H1 (cell line): Measurements from ENCODE around the gene GPS1. TPM values are rescaled to one million over a fixed set of nuclear protein-coding genes. Genes with fewer than 3 reads are reported as not detected.

Experiments used
- CTCF ChIA-PET: fragments of 300-600 bp; sonication (Branson Sonifier 250); formaldehyde crosslinking; loops from one replicate; lab custom pipeline; 2021; ENCODE audit not compliant: partially characterized antibody; lab: Charles Lee
- POLR2A ChIA-PET: fragments of 300-600 bp; sonication (Branson Sonifier 250); formaldehyde crosslinking; loops from one replicate; lab custom pipeline; 2021; ENCODE audit warnings: inconsistent platforms; ENCODE audit not compliant: partially characterized antibody; lab: Charles Lee
- DNase-seq, 2 experiments: peaks; one replicate each; pipeline versions ENCODE4 v3.0.0 to v3.0.0-alpha.2; 2010 to 2022; ENCODE audit warnings: low spot score in 2 of 2, low read depth in 1 of 2, mixed read lengths in 1 of 2
- FAIRE-seq: peaks from 2 replicates; lab custom pipeline; 2011; peaks lifted over from hg19 to GRCh38; lab: Jason Lieb, UNC
- H2AFZ ChIP-seq: 2 replicates; pipeline ENCODE4 v1.8.1; 2012; ENCODE audit warnings: low read length, inconsistent platforms
- H2AK5ac ChIP-seq: 2 replicates; pipeline ENCODE4 v1.6.1; 2013; ENCODE audit warnings: low read depth, low read length
- H2BK120ac ChIP-seq: replicated peaks from 2 replicates; pipeline ENCODE3; 2013; ENCODE audit warnings: low read depth, low read length, inconsistent platforms
- H2BK12ac ChIP-seq: 2 replicates; pipeline ENCODE4 v1.6.1; 2013; ENCODE audit warnings: low read depth, low read length
- H2BK15ac ChIP-seq: 2 replicates; pipeline ENCODE4 v1.6.1; 2013; ENCODE audit warnings: low read length
- H2BK20ac ChIP-seq: 2 replicates; pipeline ENCODE4 v1.6.1; 2013; ENCODE audit warnings: low read length
- H2BK5ac ChIP-seq: 2 replicates; pipeline ENCODE4 v1.6.1; 2013; ENCODE audit warnings: low read depth, low read length
- H3K14ac ChIP-seq: 2 replicates; pipeline ENCODE4 v1.6.1; 2013; ENCODE audit warnings: inconsistent platforms; ENCODE audit not compliant: insufficient read length
- H3K18ac ChIP-seq: 2 replicates; pipeline ENCODE4 v1.6.1; 2013; ENCODE audit warnings: low read length; ENCODE audit errors: extremely low read depth
- H3K23ac ChIP-seq: 2 replicates; pipeline ENCODE4 v1.6.1; 2013; ENCODE audit warnings: inconsistent platforms; ENCODE audit not compliant: insufficient read length
- H3K23me2 ChIP-seq: 2 replicates; pipeline ENCODE4 v1.6.1; 2013; ENCODE audit warnings: low read depth, low read length
- H3K27ac ChIP-seq: 2 replicates; pipeline ENCODE4 v1.6.1; 2011; ENCODE audit warnings: low read depth, low read length, inconsistent platforms
- H3K27me3 ChIP-seq, 4 experiments: replicated peaks in 1 of 4; 1 replicate in 1 of 4; 2 replicates in 3 of 4; pipeline versions ENCODE4 v1.6.1 to v1.8.1; 2011 to 2013; ENCODE audit warnings: low read length in 3 of 4, mild to moderate bottlenecking in 3 of 4, inconsistent platforms in 2 of 4, mixed read lengths in 2 of 4, moderate library complexity in 1 of 4; ENCODE audit not compliant: control insufficient read depth in 3 of 4, insufficient read depth in 3 of 4; ENCODE audit errors: extremely low read depth in 1 of 4
- H3K36me3 ChIP-seq, 4 experiments: 2 replicates each; pipeline versions ENCODE4 v1.6.1 to v1.8.1; 2011 to 2013; ENCODE audit warnings: mild to moderate bottlenecking in 4 of 4, low read length in 3 of 4, moderate library complexity in 2 of 4, control low read depth in 1 of 4, inconsistent platforms in 1 of 4; ENCODE audit not compliant: insufficient read depth in 4 of 4, control insufficient read depth in 2 of 4
- H3K4ac ChIP-seq: replicated peaks from 2 replicates; pipeline ENCODE3; 2013; ENCODE audit warnings: low read length, low read depth, mixed read lengths, inconsistent platforms; ENCODE audit not compliant: insufficient read length
- H3K4me1 ChIP-seq, 4 experiments: replicated peaks in 1 of 4; 1 replicate in 1 of 4; 2 replicates in 3 of 4; pipeline versions ENCODE4 v1.6.1 to v1.8.1; 2011 to 2013; ENCODE audit warnings: low read length in 3 of 4, inconsistent platforms in 2 of 4, mixed read lengths in 1 of 4; ENCODE audit not compliant: insufficient read depth in 4 of 4, control insufficient read depth in 3 of 4
- H3K4me2 ChIP-seq, 2 experiments: 2 replicates each; pipeline versions ENCODE4 v1.6.1 to v1.8.1; 2011 to 2013; ENCODE audit warnings: low read depth in 2 of 2, low read length in 2 of 2, control low read depth in 1 of 2, inconsistent platforms in 1 of 2, mild to moderate bottlenecking in 1 of 2; ENCODE audit not compliant: insufficient read depth in 1 of 2
- H3K4me3 ChIP-seq, 4 experiments: fragments of 200-600, 300-600 bp in 1 of 4; sonication (generic), shearing (Covaris generic), sonication (Bioruptor Twin) in 1 of 4; 2 replicates each; pipeline versions ENCODE4 v1.5.1 to v1.8.1; 2011 to 2016; ENCODE audit warnings: low read length in 4 of 4, low read depth in 3 of 4, control low read depth in 2 of 4, inconsistent platforms in 2 of 4, mild to moderate bottlenecking in 2 of 4, mixed read lengths in 1 of 4, moderate library complexity in 1 of 4; ENCODE audit not compliant: insufficient read depth in 2 of 4; ENCODE audit errors: extremely low read depth in 1 of 4
- H3K56ac ChIP-seq: replicated peaks from 2 replicates; pipeline ENCODE3; 2013; ENCODE audit warnings: low read depth, mild to moderate bottlenecking, mixed read lengths, low read length, inconsistent platforms; ENCODE audit not compliant: insufficient read length
- H3K79me1 ChIP-seq: 2 replicates; pipeline ENCODE4 v1.6.1; 2013; ENCODE audit warnings: low read depth, low read length, control low read depth
- H3K79me2 ChIP-seq, 2 experiments: 2 replicates each; pipeline versions ENCODE4 v1.6.1 to v1.8.1; 2012 to 2013; ENCODE audit warnings: low read length in 2 of 2, mild to moderate bottlenecking in 2 of 2, inconsistent platforms in 1 of 2; ENCODE audit not compliant: insufficient read depth in 2 of 2, control insufficient read depth in 1 of 2
- H3K9ac ChIP-seq, 4 experiments: replicated peaks in 1 of 4; 1 replicate in 1 of 4; 2 replicates in 3 of 4; pipeline versions ENCODE4 v1.6.1 to v1.8.1; 2011 to 2013; ENCODE audit warnings: low read depth in 3 of 4, low read length in 3 of 4, control low read depth in 2 of 4, mild to moderate bottlenecking in 2 of 4, moderate library complexity in 2 of 4, inconsistent platforms in 1 of 4; ENCODE audit errors: extremely low read depth in 1 of 4
- H3K9me3 ChIP-seq, 2 experiments: 2 replicates each; pipeline versions ENCODE4 v1.6.1 to v1.8.1; 2012 to 2013; ENCODE audit warnings: mild to moderate bottlenecking in 2 of 2, moderate library complexity in 2 of 2, control low read depth in 1 of 2, inconsistent platforms in 1 of 2, low read depth in 1 of 2, low read length in 1 of 2, mixed read lengths in 1 of 2; ENCODE audit not compliant: insufficient read depth in 2 of 2
- H4K20me1 ChIP-seq, 2 experiments: replicated peaks in 1 of 2; 2 replicates each; pipeline versions ENCODE3 to v1.8.1; 2011 to 2013; ENCODE audit warnings: inconsistent platforms in 2 of 2, low read length in 2 of 2, mild to moderate bottlenecking in 1 of 2; ENCODE audit not compliant: insufficient read depth in 2 of 2, control insufficient read depth in 1 of 2
- H4K5ac ChIP-seq: 2 replicates; pipeline ENCODE4 v1.6.1; 2013; ENCODE audit warnings: low read length, low read depth, mixed read lengths, inconsistent platforms; ENCODE audit not compliant: insufficient read length
- H4K8ac ChIP-seq: 2 replicates; pipeline ENCODE4 v1.8.0; 2013; ENCODE audit warnings: mild to moderate bottlenecking, moderate library complexity, low read length, inconsistent platforms; ENCODE audit not compliant: insufficient read depth; ENCODE audit errors: extremely low read depth
- H4K91ac ChIP-seq: replicated peaks from 2 replicates; pipeline ENCODE3; 2013; ENCODE audit warnings: low read length, mixed read lengths, inconsistent platforms; ENCODE audit not compliant: insufficient read length
- CBX5 ChIP-seq: fragments of 300-800, 300-1000 bp; sonication (generic); IDR thresholded peaks from 2 replicates; pipeline ENCODE4 v1.7.1; 2016; ENCODE audit warnings: antibody characterized with exemption, low read length, low read depth
- EP300 ChIP-seq, 2 experiments: IDR thresholded peaks; 1 replicate in 1 of 2; 2 replicates in 1 of 2; pipeline ENCODE4 v1.6.1; 2011 to 2012; ENCODE audit warnings: low read depth in 2 of 2, low read length in 2 of 2, mild to moderate bottlenecking in 2 of 2, borderline replicate concordance in 1 of 2, inconsistent platforms in 1 of 2, moderate library complexity in 1 of 2
- HDAC6 ChIP-seq: IDR thresholded peaks from one replicate; pipeline ENCODE4 v1.7.1; 2012; ENCODE audit warnings: low read depth, mild to moderate bottlenecking, inconsistent platforms, low read length, moderate library complexity
- JUN ChIP-seq: IDR thresholded peaks from 2 replicates; pipeline ENCODE4 v1.6.1; 2011; ENCODE audit warnings: low read depth, mild to moderate bottlenecking, improper control_type of control experiment, low read length
- KDM5A ChIP-seq: fragments of 200-600 bp; IDR thresholded peaks from 2 replicates; pipeline ENCODE4 v1.7.1; 2012; ENCODE audit warnings: mild to moderate bottlenecking, low read length, inconsistent platforms, mixed read lengths
- RNF2 ChIP-seq: fragments of 200-900, 300-1000 bp; sonication (generic); IDR thresholded peaks from 2 replicates; pipeline ENCODE4 v1.7.1; 2016; ENCODE audit warnings: borderline replicate concordance, low read depth, mild to moderate bottlenecking, antibody characterized with exemption, low read length; ENCODE audit not compliant: poor library complexity, severe bottlenecking; ENCODE audit errors: missing control alignments
- SUZ12 ChIP-seq: fragments of 200-600 bp; sonication (generic); IDR thresholded peaks from 2 replicates; pipeline ENCODE4 v1.6.1; 2012; ENCODE audit warnings: mild to moderate bottlenecking, inconsistent platforms, low read length, moderate library complexity, mixed read lengths
- TAF1 ChIP-seq: IDR thresholded peaks from 2 replicates; pipeline ENCODE4 v1.6.1; 2011; ENCODE audit warnings: mild to moderate bottlenecking, low read depth, low read length
- TAF7 ChIP-seq: optimal IDR thresholded peaks from 2 replicates; pipeline ENCODE3; 2011; ENCODE audit warnings: low read depth, mild to moderate bottlenecking, inconsistent platforms, low read length, moderate library complexity, borderline replicate concordance
- TCF12 ChIP-seq: IDR thresholded peaks from 2 replicates; pipeline ENCODE4 v1.6.1; 2011; ENCODE audit warnings: low read depth, mild to moderate bottlenecking, low read length
- TEAD4 ChIP-seq: IDR thresholded peaks from 2 replicates; pipeline ENCODE4 v1.6.1; 2012; ENCODE audit warnings: low read depth, low read length, inconsistent platforms, mixed read lengths
- ZNF274 ChIP-seq: IDR thresholded peaks from 2 replicates; pipeline ENCODE4 v1.7.0; 2012; ENCODE audit warnings: low read length, borderline replicate concordance; ENCODE audit errors: extremely low read depth
- WGBS, 2 experiments: shearing (Covaris generic) in 1 of 2; methylation state at CpG; one replicate each; pipeline versions ENCODE4 v1.1.6 to v1.1.7; 2013 to 2015; ENCODE audit warnings: low lambda C conversion rate in 2 of 2, mixed read lengths in 2 of 2, inconsistent platforms in 1 of 2, low coverage in 1 of 2, missing lambda C conversion rate in 1 of 2; ENCODE audit not compliant: insufficient replicate concordance in 2 of 2, insufficient coverage in 1 of 2, insufficient read length in 1 of 2; ENCODE audit errors: extremely low coverage in 1 of 2, missing lambda C conversion rate in 1 of 2; 5-methylcytosine and 5-hydroxymethylcytosine counted together
- polyA plus RNA-seq, 7 experiments: library from polyadenylated mRNA; depleted of rRNA in 3 of 7; stranded (reverse) in 5 of 7; unstranded in 2 of 7; fragments of >200 nt in 5 of 7; fragments of 200-250 nt in 2 of 7; gene quantifications; 1 replicate in 5 of 7; 2 replicates in 1 of 7; 4 replicates in 1 of 7; pipeline versions ENCODE4 v1.2.1 to v1.2.3, GENCODE V29; 2011 to 2013; ENCODE audit warnings: missing spikeins in 2 of 7, mixed read lengths in 2 of 7
- total RNA-seq: library from RNA; stranded (reverse); fragmentation: NEBNext Ultra II Directional; extraction: Animal tissue kit (Norgen Biotek cat#: 25700); gene quantifications from 2 replicates; pipeline ENCODE4 v1.2.1, GENCODE V29; 2021

GPS1 gene
- total and polyA plus RNA-seq, 2 of the 8 experiments (the other 6 are each of a cell fraction or from before 2014, with no cell fraction given): 153 to 277 TPM

GRCh38 chr17:82085931-82086764, 34.5 kb downstream of the GPS1 start:
- POLR2A ChIA-PET: interaction anchor here (0.8 to 8.8 kb wide), 8 partner anchors 8 to 89 kb away, joined by 3 to 105 read pairs (median 4); partner anchors contain the start of genes DUS1L, FASN and GPS1
- DNase-seq: no peak
- Histone ChIP-seq H4K91ac (no peak overlapping the region), H2BK5ac (no peak overlapping the region), H4K20me1 (peaks cover 23 to 78% of the 10 kb centered on the region in 2 experiments), H2AFZ (no peak overlapping the region), H3K27ac (no peak overlapping the region), H4K8ac (peak overlapping the region; percentile 51; the same call in 1 of the 2 replicates), H3K9me3 (no peaks in the 10 kb centered on the region), H2BK12ac (no peak overlapping the region), H3K4me1 (no peaks in the 10 kb centered on the region), H2BK20ac (no peak overlapping the region), H3K27me3 (no peaks in the 10 kb centered on the region), H3K4ac (no peak overlapping the region), H3K18ac (no peak overlapping the region), H3K36me3 (peaks cover 67 to 98% (median 92%) of the 10 kb centered on the region in 4 experiments), H2AK5ac (no peak overlapping the region), H3K79me2 (no peaks in the 10 kb centered on the region), H4K5ac (no peak overlapping the region), H2BK15ac (no peak overlapping the region), H3K79me1 (peaks cover 5% of the 10 kb centered on the region; the same call in 1 of the 2 replicates), H3K4me3 (no peak overlapping the region), H3K56ac (no peak overlapping the region), H3K4me2 (no peak overlapping the region), H3K14ac (no peak overlapping the region), H3K9ac (no peak overlapping the region), H3K23me2 (no peaks in the 10 kb centered on the region), H2BK120ac (no peak overlapping the region), H3K23ac (no peak overlapping the region)
- FAIRE-seq: no peak
- 96% methylated on average over 15 of the region's 25 CpGs; no CpG with 5 or more reads in 1 of the 2 experiments for WGBS, 2 experiments
- CTCF ChIA-PET: interaction anchor here (0.9 to 2.4 kb wide), 4 partner anchors 9 to 68 kb away, joined by 3 to 8 read pairs (median 4); no protein-coding TSS in a partner anchor
- TF ChIP-seq SUZ12 (no peak), HDAC6 (no peak), TAF1 (no peak), EP300 (IDR thresholded peaks at IDR 0.05; ENCODE audit: borderline replicate concordance in 1 of 2, low read depth in 2 of 2, low read length in 2 of 2) (no peak), TAF7 (no peak), ZNF274 (no peak), KDM5A (no peak), TCF12 (no peak), JUN (no peak), TEAD4 (no peak), CBX5 (no peak), RNF2 (no peak)
